ENCODE results near the gene SLC66A1. TPM values are rescaled to one million over a fixed set of nuclear protein-coding genes. Genes with fewer than 3 reads are reported as not detected.

SLC66A1 gene
- total RNA-seq, 4 donors from 2014 or later: 10.0 to 16.5 (median 11.3) TPM

DNA sequence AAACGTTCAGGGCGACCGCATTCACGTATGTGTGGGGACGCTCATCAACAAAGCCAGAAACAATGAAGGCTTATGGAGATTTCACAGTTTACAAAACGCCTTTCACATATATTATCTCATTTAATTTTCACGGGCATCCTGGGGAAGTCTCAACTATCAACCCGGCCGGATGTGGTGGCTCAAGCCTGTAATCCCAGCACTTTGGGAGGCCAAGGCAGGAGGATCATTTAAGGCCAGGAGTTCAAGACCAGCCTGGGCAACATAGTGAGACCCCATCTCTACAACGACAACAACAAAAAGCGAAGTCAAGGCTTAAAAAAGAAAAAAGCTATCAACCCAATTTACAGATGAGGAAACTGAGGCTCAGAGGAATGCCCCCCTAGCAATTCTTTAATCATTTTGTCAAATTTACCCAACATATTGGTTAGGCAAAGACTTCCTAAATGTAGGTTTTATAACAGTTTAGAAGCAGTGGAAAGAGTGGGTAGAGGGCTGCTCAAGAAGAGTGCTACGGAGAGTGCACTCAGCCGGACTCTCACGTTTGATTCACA is 28.3 kb downstream of the SLC66A1 start:
- 92% methylated on average over 14 of the region's 14 CpGs for WGBS
- H3K4me1 ChIP-seq: peaks cover 9 to 55% (median 42%) of the 10 kb centered on the region in 4 donors
- H3K9me3 ChIP-seq: no peaks in the 10 kb centered on the region
- H3K36me3 ChIP-seq: peaks cover 18 to 83% (median 77%) of the 10 kb centered on the region in 4 donors
- intact Hi-C loops (cut with DNase I): loop anchor here (5.0 kb wide), 1 partner anchor 137 kb away; no protein-coding TSS in a partner anchor
- no peak overlapping the region for H3K27ac ChIP-seq (replicated peaks in 1 of 4)
- TF ChIP-seq EP300 (IDR thresholded peaks at IDR 0.05) (no peak), POLR2AphosphoS5 (IDR thresholded peaks at IDR 0.05) (no peak)
- H3K27me3 ChIP-seq: no peaks in the 10 kb centered on the region
- no peak for DNase-seq (ENCODE audit: extremely low spot score)
- H3K4me3 ChIP-seq: no peak overlapping the region

DNA sequence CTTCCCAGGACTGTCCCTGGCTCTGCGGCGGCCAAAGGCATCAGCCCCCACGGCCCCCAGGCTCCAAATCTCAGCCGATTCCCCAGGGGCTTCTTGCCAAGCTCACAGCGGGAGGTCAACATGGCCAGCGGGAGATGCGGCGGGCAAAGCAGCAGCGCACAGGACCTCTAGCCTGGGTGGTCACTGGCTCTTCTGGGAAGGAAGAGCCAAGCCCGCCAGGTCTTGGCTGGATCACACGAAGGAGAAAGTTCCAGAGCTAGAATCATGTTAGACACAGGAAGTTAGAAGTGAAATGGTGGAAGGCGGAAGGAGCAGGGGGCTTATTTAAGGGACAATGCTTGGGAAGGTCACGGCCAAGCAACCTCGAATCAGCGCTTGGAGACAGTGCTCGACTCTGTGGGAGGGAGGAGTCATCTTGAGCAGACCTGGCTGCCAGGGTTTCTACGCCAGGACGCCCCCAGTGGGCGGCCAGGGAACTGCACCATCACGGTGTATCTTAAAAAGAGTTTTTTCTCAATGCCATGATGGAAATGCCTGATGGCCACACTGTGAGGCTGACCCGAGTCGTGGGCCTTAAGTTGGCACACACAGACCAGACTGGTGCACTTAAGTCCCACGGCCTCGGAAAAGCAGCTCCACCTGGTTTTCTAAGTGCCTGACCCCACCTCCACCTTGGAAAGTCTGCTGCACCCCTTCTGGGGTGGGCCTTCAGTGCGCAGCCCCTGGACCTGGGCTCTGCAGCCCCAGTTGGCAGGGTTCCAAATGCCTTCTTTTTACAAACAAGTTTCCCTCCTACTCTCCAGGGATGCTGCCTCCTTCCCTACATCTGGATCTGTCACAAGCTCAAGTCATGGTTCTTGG is 29.3 kb downstream of the SLC66A1 start:
- TF ChIP-seq, protein P1, sequence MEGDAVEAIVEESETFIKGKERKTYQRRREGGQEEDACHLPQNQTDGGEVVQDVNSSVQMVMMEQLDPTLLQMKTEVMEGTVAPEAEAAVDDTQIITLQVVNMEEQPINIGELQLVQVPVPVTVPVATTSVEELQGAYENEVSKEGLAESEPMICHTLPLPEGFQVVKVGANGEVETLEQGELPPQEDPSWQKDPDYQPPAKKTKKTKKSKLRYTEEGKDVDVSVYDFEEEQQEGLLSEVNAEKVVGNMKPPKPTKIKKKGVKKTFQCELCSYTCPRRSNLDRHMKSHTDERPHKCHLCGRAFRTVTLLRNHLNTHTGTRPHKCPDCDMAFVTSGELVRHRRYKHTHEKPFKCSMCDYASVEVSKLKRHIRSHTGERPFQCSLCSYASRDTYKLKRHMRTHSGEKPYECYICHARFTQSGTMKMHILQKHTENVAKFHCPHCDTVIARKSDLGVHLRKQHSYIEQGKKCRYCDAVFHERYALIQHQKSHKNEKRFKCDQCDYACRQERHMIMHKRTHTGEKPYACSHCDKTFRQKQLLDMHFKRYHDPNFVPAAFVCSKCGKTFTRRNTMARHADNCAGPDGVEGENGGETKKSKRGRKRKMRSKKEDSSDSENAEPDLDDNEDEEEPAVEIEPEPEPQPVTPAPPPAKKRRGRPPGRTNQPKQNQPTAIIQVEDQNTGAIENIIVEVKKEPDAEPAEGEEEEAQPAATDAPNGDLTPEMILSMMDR (IDR thresholded peaks at IDR 0.05): peak; percentile 82 to 93 (median 86)
- TF ChIP-seq POLR2AphosphoS5 (IDR thresholded peaks at IDR 0.05) (peak; percentile 20 to 39), POLR2A (IDR thresholded peaks at IDR 0.05; ENCODE audit: low read depth) (no peak)
- no peak overlapping the region for H3K4me3 ChIP-seq
- no peaks in the 10 kb centered on the region for H3K9me3 ChIP-seq
- DNase-seq (ENCODE audit: extremely low spot score): no peak
- H3K4me1 ChIP-seq: peaks cover 9 to 57% (median 43%) of the 10 kb centered on the region in 4 donors
- WGBS: 59% methylated on average over 23 of the region's 25 CpGs
- intact Hi-C loops (cut with DNase I): loop anchor here (5.0 kb wide), 1 partner anchor 136 kb away; no protein-coding TSS in a partner anchor
- no peaks in the 10 kb centered on the region for H3K27me3 ChIP-seq
- H3K36me3 ChIP-seq: peaks cover 18 to 88% (median 82%) of the 10 kb centered on the region in 4 donors
- H3K27ac ChIP-seq (replicated peaks in 1 of 4): peak overlapping the region; percentile 32 to 64 (median 46)

DNA sequence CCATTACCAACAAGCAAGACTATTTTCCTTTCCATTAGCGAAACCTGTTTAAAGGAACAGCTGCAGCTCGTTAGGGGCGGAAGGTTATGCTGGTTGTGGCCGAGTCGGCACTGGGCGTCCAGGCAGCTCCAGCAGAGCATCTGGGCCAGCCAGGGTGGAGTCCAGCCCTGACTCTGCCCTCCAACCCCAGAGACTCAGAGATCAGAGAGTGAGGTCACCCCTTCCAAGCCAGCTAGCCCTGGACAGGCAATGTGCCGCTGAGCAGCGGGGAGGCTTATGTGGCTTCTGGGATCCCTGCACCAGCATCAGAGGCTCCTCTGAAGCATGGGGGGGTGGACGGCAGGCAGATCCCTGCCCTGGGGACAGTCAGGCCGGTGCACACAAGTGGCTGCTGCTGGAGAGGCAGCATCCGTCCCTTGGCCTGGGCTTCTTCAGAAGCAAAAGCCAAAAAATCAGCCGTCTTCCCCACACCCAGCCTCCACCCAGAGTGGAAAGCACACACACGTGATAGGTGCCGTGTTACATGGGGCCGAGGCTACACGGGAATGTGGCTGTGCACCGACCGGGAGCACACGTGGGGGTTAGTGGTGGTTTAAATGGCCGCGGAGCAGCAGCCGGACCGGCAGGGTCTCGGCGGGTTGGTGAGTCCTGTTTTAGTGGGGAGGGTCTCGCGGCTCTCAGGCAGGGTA is 30.1 kb downstream of the SLC66A1 start:
- Histone ChIP-seq H3K4me1 (peaks cover 9 to 60% (median 46%) of the 10 kb centered on the region in 4 donors), H3K4me3 (no peak overlapping the region), H3K36me3 (peaks cover 18 to 85% (median 83%) of the 10 kb centered on the region in 4 donors), H3K27me3 (no peaks in the 10 kb centered on the region), H3K27ac (replicated peaks in 1 of 4) (peak overlapping the region; percentile 32 to 64 (median 46)), H3K9me3 (no peaks in the 10 kb centered on the region)
- WGBS: 79% methylated on average over 21 of the region's 27 CpGs
- intact Hi-C loops (cut with DNase I): loop anchor here (5.0 kb wide), 1 partner anchor 135 kb away; no protein-coding TSS in a partner anchor
- DNase-seq (ENCODE audit: extremely low spot score): no peak
- TF ChIP-seq, protein P1 (IDR thresholded peaks at IDR 0.05): no peak
- no peak for TF ChIP-seq POLR2A (IDR thresholded peaks at IDR 0.05; ENCODE audit: low read depth)
- TF ChIP-seq POLR2AphosphoS5 (IDR thresholded peaks at IDR 0.05): peak in 1 of 2 donors; percentile 11
- TF ChIP-seq EP300 (IDR thresholded peaks at IDR 0.05): no peak

DNA sequence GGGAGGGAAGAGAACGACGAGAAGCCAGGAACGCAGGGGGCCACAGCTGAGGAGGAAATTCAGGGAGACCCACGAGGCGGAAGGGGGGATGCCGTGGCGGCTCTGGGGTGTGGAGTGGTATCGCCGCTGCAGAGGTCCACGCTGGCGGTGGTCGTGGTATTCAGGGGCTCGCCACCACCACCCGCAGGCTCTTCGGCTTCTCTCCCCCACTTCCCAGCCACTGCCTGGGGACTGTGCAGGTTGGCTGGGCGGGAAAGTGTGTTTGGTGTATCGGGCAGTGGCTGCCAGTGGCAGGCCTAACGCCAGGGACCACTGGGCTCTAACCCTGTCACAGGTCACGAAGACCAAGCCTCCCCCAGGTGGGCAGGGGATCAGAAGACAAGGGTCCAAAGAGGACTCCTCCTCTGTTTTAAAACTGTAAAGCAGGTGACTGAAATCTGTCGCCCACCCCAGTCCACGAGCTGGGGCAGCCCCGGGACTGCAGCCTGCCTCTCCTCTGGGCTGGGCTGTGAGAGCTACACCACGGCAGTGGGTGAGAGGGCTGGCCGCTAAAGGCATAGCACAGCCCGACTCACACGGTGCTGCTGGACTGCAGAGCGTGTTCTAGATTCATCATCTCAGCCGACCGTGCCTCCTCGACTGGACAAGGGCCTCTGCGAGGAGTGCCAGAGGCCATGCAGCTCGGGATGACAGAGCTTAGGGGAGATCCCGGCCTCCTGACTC is 30.9 kb downstream of the SLC66A1 start:
- H3K36me3 ChIP-seq: peaks cover 18 to 81% (median 76%) of the 10 kb centered on the region in 4 donors

More for the DNA sequence above, 30.9 kb downstream of the SLC66A1 start:
- no peak for TF ChIP-seq POLR2A (IDR thresholded peaks at IDR 0.05; ENCODE audit: low read depth)
- TF ChIP-seq, protein P1 (IDR thresholded peaks at IDR 0.05): no peak
- TF ChIP-seq POLR2AphosphoS5 (IDR thresholded peaks at IDR 0.05): no peak
- TF ChIP-seq EP300 (IDR thresholded peaks at IDR 0.05): no peak
- DNase-seq (ENCODE audit: extremely low spot score): no peak
- Histone ChIP-seq H3K4me3 (no peak overlapping the region), H3K27me3 (no peaks in the 10 kb centered on the region), H3K4me1 (peaks cover 9 to 64% (median 55%) of the 10 kb centered on the region in 4 donors), H3K27ac (replicated peaks in 1 of 4) (peak overlapping the region; percentile 32 to 56 (median 38)), H3K9me3 (no peaks in the 10 kb centered on the region)
- intact Hi-C loops (cut with DNase I): loop anchor here (5.0 kb wide), 1 partner anchor 134 kb away; no protein-coding TSS in a partner anchor
- 72% methylated on average over 27 of the region's 33 CpGs for WGBS
